NB4 (cell line): ENCODE data around the gene GRK6.

Experiments used
- CTCF ChIP-seq: IDR thresholded peaks from one replicate; pipeline ENCODE4 v1.5.1; 2012; ENCODE audit warnings: low read depth, low read length
- MAX ChIP-seq: IDR thresholded peaks from 2 replicates; pipeline ENCODE4 v1.6.1; 2011; ENCODE audit warnings: low read depth, low read length
- POLR2A ChIP-seq: IDR thresholded peaks from 2 replicates; pipeline ENCODE4 v1.6.1; 2011; ENCODE audit warnings: mild to moderate bottlenecking; ENCODE audit not compliant: insufficient read length; ENCODE audit errors: extremely low read depth

- TF ChIP-seq MAX (no peak), POLR2A (no peak), CTCF (no peak)
These were observed 42.5 kb downstream of the GRK6 start for GRCh38 chr5:177468685-177469628.
